Loucy (cell line): ENCODE data around the gene BPIFB2.

Experiments
- H2AFZ ChIP-seq: fragments of 200-600 bp; sonication (generic); 2 replicates; pipeline ENCODE4 v1.6.0; 2016; ENCODE audit warnings: antibody characterized with exemption, mild to moderate bottlenecking, low read length, moderate library complexity
- H3F3A ChIP-seq: fragments of 200-600 bp; 2 replicates; pipeline ENCODE4 v1.6.0; 2016; ENCODE audit warnings: antibody characterized with exemption, low read depth, mild to moderate bottlenecking
- H3K27me3 ChIP-seq: fragments of 200-600 bp; sonication (generic); 2 replicates; pipeline ENCODE4 v1.6.1; 2014; ENCODE audit warnings: low read length, mild to moderate bottlenecking; ENCODE audit not compliant: insufficient read depth, poor library complexity, severe bottlenecking
- H3K36me3 ChIP-seq: fragments of 200-600 bp; sonication (generic); 2 replicates; pipeline ENCODE4 v1.6.1; 2016; ENCODE audit warnings: low read length; ENCODE audit not compliant: insufficient read depth
- H3K4me1 ChIP-seq: fragments of 200-600 bp; sonication (generic); 2 replicates; pipeline ENCODE4 v1.5.1; 2014; ENCODE audit warnings: low read length, mild to moderate bottlenecking; ENCODE audit not compliant: insufficient read depth, poor library complexity, severe bottlenecking
- H3K4me2 ChIP-seq: fragments of 200-600 bp; sonication (generic); 2 replicates; pipeline ENCODE4 v1.6.0; 2014; ENCODE audit warnings: antibody characterized with exemption, low read length, low read depth, mild to moderate bottlenecking; ENCODE audit not compliant: poor library complexity, severe bottlenecking
- H3K4me3 ChIP-seq: fragments of 200-600 bp; sonication (generic); 2 replicates; pipeline ENCODE4 v1.5.1; 2014; ENCODE audit warnings: low read length, mild to moderate bottlenecking, mixed read lengths; ENCODE audit not compliant: poor library complexity, severe bottlenecking
- H3K79me2 ChIP-seq: fragments of 200-600 bp; sonication (generic); 2 replicates; pipeline ENCODE4 v1.6.1; 2014; ENCODE audit warnings: low read length; ENCODE audit not compliant: insufficient read depth
- H3K9ac ChIP-seq: fragments of 200-600 bp; sonication (generic); 2 replicates; pipeline ENCODE4 v1.6.0; 2014; ENCODE audit warnings: mild to moderate bottlenecking, low read depth, low read length, moderate library complexity; ENCODE audit not compliant: poor library complexity, severe bottlenecking
- H3K9me2 ChIP-seq: fragments of 200-600 bp; sonication (generic); replicated peaks from 2 replicates; pipeline ENCODE4 v1.6.1; 2016; ENCODE audit warnings: low read depth, low read length, mixed read lengths
- H3K9me3 ChIP-seq: fragments of 200-600 bp; sonication (generic); 2 replicates; pipeline ENCODE4 v1.6.1; 2014; ENCODE audit warnings: mild to moderate bottlenecking, antibody characterized with exemption, low read length, low read depth; ENCODE audit not compliant: insufficient read depth
- H4K20me1 ChIP-seq: fragments of 200-600 bp; sonication (generic); 2 replicates; pipeline ENCODE4 v1.6.0; 2014; ENCODE audit warnings: antibody characterized with exemption, low read length, mild to moderate bottlenecking; ENCODE audit not compliant: insufficient read depth, poor library complexity, severe bottlenecking
- CTCF ChIP-seq: fragments of 200-600 bp; sonication (generic); conservative IDR thresholded peaks from 2 replicates; pipeline ENCODE4 v1.5.1; 2014; ENCODE audit warnings: mild to moderate bottlenecking, antibody characterized with exemption, low read length
- EZH2phosphoT487 ChIP-seq: fragments of 200-600 bp; IDR thresholded peaks from 2 replicates; pipeline ENCODE4 v1.6.1; 2018; ENCODE audit warnings: antibody characterized with exemption, mild to moderate bottlenecking, moderate library complexity, borderline replicate concordance

BPIFB2 gene

GRCh38 chr20:33064572-33065287 is 57.2 kb downstream of the BPIFB2 start:
- Histone ChIP-seq H3K9ac (no peak overlapping the region), H3K79me2 (no peaks in the 10 kb centered on the region), H2AFZ (no peak overlapping the region), H4K20me1 (no peaks in the 10 kb centered on the region), H3K9me3 (no peaks in the 10 kb centered on the region), H3K4me2 (no peak overlapping the region), H3K9me2 (no peaks in the 10 kb centered on the region), H3F3A (no peaks in the 10 kb centered on the region), H3K4me3 (no peak overlapping the region), H3K36me3 (no peaks in the 10 kb centered on the region), H3K27me3 (no peaks in the 10 kb centered on the region), H3K4me1 (peaks cover 4% of the 10 kb centered on the region)
- TF ChIP-seq CTCF = no peak
- no peak for TF ChIP-seq EZH2phosphoT487

- TF ChIP-seq CTCF (no peak), EZH2phosphoT487 (no peak)
- H3K4me3 ChIP-seq = no peak overlapping the region
- H3K4me2 ChIP-seq = no peak overlapping the region
- no peaks in the 10 kb centered on the region for H3K9me2 ChIP-seq
- H3F3A ChIP-seq = no peaks in the 10 kb centered on the region
- H3K36me3 ChIP-seq = no peaks in the 10 kb centered on the region
- no peaks in the 10 kb centered on the region for H3K79me2 ChIP-seq
- no peaks in the 10 kb centered on the region for H3K9me3 ChIP-seq
- H3K4me1 ChIP-seq = peaks cover 4% of the 10 kb centered on the region
- no peaks in the 10 kb centered on the region for H4K20me1 ChIP-seq
- no peaks in the 10 kb centered on the region for H3K27me3 ChIP-seq
- no peak overlapping the region for H3K9ac ChIP-seq
- H2AFZ ChIP-seq = no peak overlapping the region
Observed at GRCh38 chr20:33065785-33066184, 58.3 kb downstream of the BPIFB2 start.

- Histone ChIP-seq H3K27me3 (no peaks in the 10 kb centered on the region), H3K9me2 (no peaks in the 10 kb centered on the region), H3K79me2 (no peaks in the 10 kb centered on the region), H3K4me3 (no peak overlapping the region), H4K20me1 (no peaks in the 10 kb centered on the region), H3K9ac (no peak overlapping the region), H3K9me3 (no peaks in the 10 kb centered on the region), H3F3A (no peaks in the 10 kb centered on the region), H2AFZ (peak overlapping the region; percentile 31; the same call in 1 of the 2 replicates), H3K4me2 (no peak overlapping the region), H3K4me1 (peaks cover 4% of the 10 kb centered on the region), H3K36me3 (no peaks in the 10 kb centered on the region)
- no peak for TF ChIP-seq CTCF
- TF ChIP-seq EZH2phosphoT487 = no peak
Observed at GRCh38 chr20:33067806-33068205, 60.3 kb downstream of the BPIFB2 start.
